H9 (cell line): Measurements from ENCODE around the gene CALML4. TPM values are rescaled to one million over a fixed set of nuclear protein-coding genes. Genes with fewer than 3 reads are reported as not detected.

ENCODE experiments used
- DNase-seq: peaks from one replicate; pipeline ENCODE4 v3.0.0-alpha.2; 2017
- H2AFZ ChIP-seq: one replicate; pipeline ENCODE4 v1.6.1; 2013; ENCODE audit warnings: mild to moderate bottlenecking, low read length, control low read depth, moderate library complexity
- H2AK5ac ChIP-seq: 2 replicates; pipeline ENCODE4 v1.6.1; 2013; ENCODE audit warnings: low read length, control low read depth, mixed read lengths; ENCODE audit not compliant: insufficient read length
- H2BK120ac ChIP-seq: one replicate; pipeline ENCODE4 v1.6.1; 2013; ENCODE audit warnings: low read depth, mild to moderate bottlenecking, low read length, control low read depth, inconsistent platforms; ENCODE audit not compliant: poor library complexity, severe bottlenecking
- H2BK12ac ChIP-seq: 2 replicates; pipeline ENCODE4 v1.6.1; 2013; ENCODE audit warnings: low read length, control low read depth, mixed read lengths, low read depth; ENCODE audit not compliant: insufficient read length
- H2BK15ac ChIP-seq: 2 replicates; pipeline ENCODE4 v1.6.1; 2013; ENCODE audit warnings: low read depth, low read length, control low read depth
- H2BK20ac ChIP-seq: one replicate; pipeline ENCODE4 v1.6.1; 2013; ENCODE audit warnings: low read depth, mild to moderate bottlenecking, low read length, control low read depth, inconsistent platforms; ENCODE audit not compliant: poor library complexity, severe bottlenecking
- H2BK5ac ChIP-seq: 2 replicates; pipeline ENCODE4 v1.6.1; 2013; ENCODE audit warnings: low read length, control low read depth, mixed read lengths; ENCODE audit not compliant: insufficient read length
- H3K14ac ChIP-seq: 2 replicates; pipeline ENCODE4 v1.6.1; 2013; ENCODE audit warnings: low read length, control low read depth; ENCODE audit not compliant: insufficient read depth
- H3K18ac ChIP-seq: 2 replicates; pipeline ENCODE4 v1.6.1; 2013; ENCODE audit warnings: low read depth, mild to moderate bottlenecking, mixed read lengths, low read length, control low read depth; ENCODE audit not compliant: insufficient read length
- H3K23ac ChIP-seq: 2 replicates; pipeline ENCODE4 v1.6.1; 2013; ENCODE audit warnings: low read length, control low read depth, mixed read lengths, low read depth; ENCODE audit not compliant: insufficient read length
- H3K23me2 ChIP-seq: 2 replicates; pipeline ENCODE4 v1.6.1; 2013; ENCODE audit warnings: low read depth, mild to moderate bottlenecking, mixed read lengths, low read length, control low read depth; ENCODE audit not compliant: insufficient read length, poor library complexity, severe bottlenecking
- H3K27ac ChIP-seq: 2 replicates; pipeline ENCODE4 v1.5.1; 2013; ENCODE audit warnings: low read length, control low read depth, mixed read lengths, low read depth; ENCODE audit not compliant: insufficient read length
- H3K27me3 ChIP-seq: 2 replicates; pipeline ENCODE4 v1.6.1; 2013; ENCODE audit warnings: low read length, control low read depth, inconsistent platforms; ENCODE audit not compliant: insufficient read depth
- H3K4ac ChIP-seq: 2 replicates; pipeline ENCODE4 v1.6.1; 2013; ENCODE audit warnings: low read depth, mild to moderate bottlenecking, control low read depth, inconsistent platforms, low read length, moderate library complexity
- H3K4me1 ChIP-seq: 2 replicates; pipeline ENCODE4 v1.6.1; 2013; ENCODE audit warnings: low read length, control low read depth, inconsistent platforms; ENCODE audit not compliant: insufficient read depth
- H3K4me2 ChIP-seq: 2 replicates; pipeline ENCODE4 v1.6.1; 2013; ENCODE audit warnings: low read length, control low read depth, mixed read lengths; ENCODE audit not compliant: insufficient read length, insufficient read depth
- H3K56ac ChIP-seq: 2 replicates; pipeline ENCODE4 v1.6.1; 2013; ENCODE audit warnings: low read depth, mild to moderate bottlenecking, mixed read lengths, low read length, control low read depth; ENCODE audit not compliant: insufficient read length
- H3K79me1 ChIP-seq: 2 replicates; pipeline ENCODE4 v1.6.1; 2013; ENCODE audit warnings: low read depth, mild to moderate bottlenecking, moderate library complexity, low read length, control low read depth, inconsistent platforms; ENCODE audit not compliant: insufficient read depth, poor library complexity, severe bottlenecking
- H3K79me2 ChIP-seq: 2 replicates; pipeline ENCODE4 v1.6.1; 2013; ENCODE audit warnings: low read length, control low read depth, inconsistent platforms; ENCODE audit not compliant: insufficient read depth
- H3K9ac ChIP-seq: 2 replicates; pipeline ENCODE4 v1.6.1; 2013; ENCODE audit warnings: low read length, control low read depth, mixed read lengths; ENCODE audit not compliant: insufficient read length; ENCODE audit errors: extremely low read depth
- H3K9me3 ChIP-seq: one replicate; pipeline ENCODE4 v1.6.1; 2013; ENCODE audit warnings: low read depth, low read length, inconsistent platforms; ENCODE audit not compliant: control insufficient read depth
- H3T11ph ChIP-seq: one replicate; pipeline ENCODE4 v1.6.1; 2013; ENCODE audit warnings: mild to moderate bottlenecking, low read length, control low read depth, inconsistent platforms
- H4K20me1 ChIP-seq: one replicate; pipeline ENCODE4 v1.6.1; 2013; ENCODE audit not compliant: control insufficient read depth, insufficient read length, insufficient read depth
- H4K5ac ChIP-seq: 2 replicates; pipeline ENCODE4 v1.6.1; 2013; ENCODE audit warnings: low read depth, mild to moderate bottlenecking, mixed read lengths, low read length, control low read depth; ENCODE audit not compliant: insufficient read length
- H4K8ac ChIP-seq: replicated peaks from 2 replicates; pipeline ENCODE4 v1.6.1; 2013; ENCODE audit warnings: low read length, control low read depth, mixed read lengths, low read depth; ENCODE audit not compliant: insufficient read length
- H4K91ac ChIP-seq: 2 replicates; pipeline ENCODE4 v1.6.1; 2013; ENCODE audit warnings: low read depth, mild to moderate bottlenecking, moderate library complexity, mixed read lengths, low read length, control low read depth; ENCODE audit not compliant: insufficient read length
- H3K27ac Mint-ChIP-seq, 3 experiments: 2 replicates in 2 of 3; 3 replicates in 1 of 3; pipeline ENCODE4 v1.8.0; 2020 to 2021; ENCODE audit warnings: mixed read lengths in 3 of 3, mild to moderate bottlenecking in 1 of 3, moderate library complexity in 1 of 3
- H3K27me3 Mint-ChIP-seq: 2 replicates; pipeline ENCODE4 v1.8.0; 2021; ENCODE audit warnings: low read depth, mild to moderate bottlenecking, moderate library complexity, mixed read lengths
- H3K36me3 Mint-ChIP-seq, 3 experiments: 2 replicates in 2 of 3; 3 replicates in 1 of 3; pipeline ENCODE4 v1.8.0; 2020 to 2021; ENCODE audit warnings: low read depth in 3 of 3, mixed read lengths in 3 of 3; ENCODE audit not compliant: insufficient read depth in 1 of 3
- H3K4me1 Mint-ChIP-seq, 2 experiments: 2 replicates each; pipeline ENCODE4 v1.8.0; 2020; ENCODE audit warnings: mixed read lengths in 2 of 2
- H3K4me3 Mint-ChIP-seq, 2 experiments: 2 replicates in 1 of 2; 3 replicates in 1 of 2; pipeline ENCODE4 v1.8.0; 2020 to 2021; ENCODE audit warnings: mild to moderate bottlenecking in 2 of 2, mixed read lengths in 2 of 2, moderate library complexity in 1 of 2
- H3K9me3 Mint-ChIP-seq, 2 experiments: 2 replicates in 1 of 2; 3 replicates in 1 of 2; pipeline ENCODE4 v1.8.0; 2020; ENCODE audit warnings: mild to moderate bottlenecking in 2 of 2, mixed read lengths in 2 of 2, moderate library complexity in 1 of 2
- CTCF ChIP-seq: fragments of 200-600 bp; sonication (generic); conservative IDR thresholded peaks from 3 replicates; pipeline ENCODE4 v1.8.0; 2021; ENCODE audit warnings: antibody characterized with exemption, mild to moderate bottlenecking
- WGBS: extraction: QIAGEN DNeasy Blood & Tissue Kit; methylation state at CpG from one replicate; pipeline ENCODE4 v1.1.7; 2013; ENCODE audit warnings: missing lambda C conversion rate, low lambda C conversion rate, mixed read lengths; ENCODE audit not compliant: insufficient read length; ENCODE audit errors: extremely low coverage; 5-methylcytosine and 5-hydroxymethylcytosine counted together
- total RNA-seq: library from RNA; stranded (reverse); gene quantifications from 2 replicates; pipeline ENCODE4 v1.2.1, GENCODE V29; 2021

Gene CALML4
- total RNA-seq, 1 experiment from 2014 or later = 11.8 TPM

DNA sequence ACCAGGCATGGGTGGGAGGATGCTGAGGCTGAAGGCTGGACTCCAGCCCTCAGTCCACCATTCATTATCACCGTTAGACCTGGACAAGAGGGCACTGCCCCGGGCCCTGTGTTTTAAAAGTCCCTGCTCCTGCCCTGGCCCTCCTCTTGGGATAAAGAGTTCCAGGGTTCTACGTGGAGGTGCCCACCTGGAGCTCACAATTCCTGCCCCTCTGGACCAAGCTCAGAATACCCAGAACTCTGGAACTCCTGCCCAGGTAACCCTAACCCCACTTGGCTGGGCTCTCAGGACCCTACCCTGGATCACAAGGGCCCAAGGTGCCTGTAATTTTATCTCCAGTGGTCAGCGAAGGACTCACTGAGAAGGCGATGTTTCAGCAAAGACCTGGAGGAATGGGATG, 1.2 kb downstream of the CALML4 start:
- H3K56ac ChIP-seq = no peak overlapping the region
- Mint-ChIP-seq H3K27me3 (no peaks in the 10 kb centered on the region; the same call in 1 of the 2 replicates), H3K9me3 (no peaks in the 10 kb centered on the region), H3K36me3 (peaks cover 4 to 8% (median 8%) of the 10 kb centered on the region in 3 experiments; a peak in 3 of 7 replicates), H3K4me3 (no peak overlapping the region), H3K27ac (no peak overlapping the region), H3K4me1 (peaks cover 42 to 58% of the 10 kb centered on the region in 2 experiments)
- no peak overlapping the region for H2AK5ac ChIP-seq
- no peak overlapping the region for H3K4ac ChIP-seq
- no peak overlapping the region for H3T11ph ChIP-seq
- no peak overlapping the region for H3K14ac ChIP-seq
- no peak overlapping the region for H2BK20ac ChIP-seq
- no peak overlapping the region for H2AFZ ChIP-seq
- H3K4me2 ChIP-seq = no peak overlapping the region
- no peaks in the 10 kb centered on the region for H4K20me1 ChIP-seq
- H3K23ac ChIP-seq = no peak overlapping the region
- no peak overlapping the region for H2BK120ac ChIP-seq
- H3K4me1 ChIP-seq = peaks cover 11% of the 10 kb centered on the region
- no peak overlapping the region for H4K5ac ChIP-seq
- H3K79me2 ChIP-seq = no peaks in the 10 kb centered on the region
- H2BK12ac ChIP-seq = no peak overlapping the region
- no peak for TF ChIP-seq CTCF
- H3K23me2 ChIP-seq = no peaks in the 10 kb centered on the region
- H3K18ac ChIP-seq = no peak overlapping the region
- H3K79me1 ChIP-seq = no peaks in the 10 kb centered on the region
- no peak overlapping the region for H2BK15ac ChIP-seq
- no CpG with 5 or more reads among the region's 5 CpGs for WGBS
- H2BK5ac ChIP-seq = no peak overlapping the region
- no peak overlapping the region for H3K9ac ChIP-seq
- no peak overlapping the region for H3K27ac ChIP-seq
- H3K9me3 ChIP-seq = no peaks in the 10 kb centered on the region
- H4K91ac ChIP-seq = no peak overlapping the region
- no peak for DNase-seq
- H4K8ac ChIP-seq = no peak overlapping the region
- H3K27me3 ChIP-seq = no peaks in the 10 kb centered on the region
